ENCODE data around the gene KRTAP5-7. TPM values are rescaled to one million over a fixed set of nuclear protein-coding genes. Genes with fewer than 3 reads are reported as not detected.

The KRTAP5-7 gene
- total and polyA plus RNA-seq, 2 of the 13 experiments (the other 11 are each of a cell fraction or from before 2014, with no cell fraction given), result 0.54 TPM; not detected in 1

GRCh38 chr11:71525938-71526495, 1.1 kb upstream of the KRTAP5-7 start:
- Histone ChIP-seq H3K9ac (ENCODE audit: insufficient read depth, low read depth, low read length) (no peak overlapping the region), H2AFZ (ENCODE audit: low read length) (no peak overlapping the region), H3K79me2 (ENCODE audit: insufficient read depth, low read length) (no peaks in the 10 kb centered on the region), H3K4me2 (ENCODE audit: low read depth, low read length) (0 out of 2 replicates have a peak overlapping the region, but pooled peaks have one; percentile 28), H3K27ac (ENCODE audit: extremely low read length, insufficient read depth, low read length) (no peak overlapping the region), H3K36me3 (replicated peaks in 1 of 2; ENCODE audit: control insufficient read depth in 1 of 2, insufficient read depth in 2 of 2, low read length in 2 of 2) (no peaks in the 10 kb centered on the region), H4K20me1 (ENCODE audit: insufficient read depth, low read length) (no peaks in the 10 kb centered on the region), H3K9me3 (ENCODE audit: low read length) (no peaks in the 10 kb centered on the region), H3K27me3 (ENCODE audit: control insufficient read depth in 1 of 2, insufficient read depth in 2 of 2, low read length in 2 of 2) (no peaks in the 10 kb centered on the region), H3K4me1 (ENCODE audit: insufficient read depth, low read length) (peaks cover 52% of the 10 kb centered on the region), H3K4me3 (replicated peaks in 1 of 3; ENCODE audit: insufficient read depth in 1 of 3, low read depth in 2 of 3, low read length in 3 of 3) (0 out of 6 replicates have a peak overlapping the region, but pooled peaks of 1 of the 3 experiments have one; percentile 7)
- intact Hi-C loops (cut with micrococcal nuclease; ENCODE audit: unreplicated experiment) (no loop called here), in situ Hi-C loops (cut with HindIII; ENCODE audit: extremely low pct_ligation_motif_present, low pct_unique_long_range_greater_than_20kb) (no loop called here)
- BruUV-seq (replicated peaks), result no TSS peak
- ATAC-seq, result peak; percentile 41
- ChIA-PET POLR2A (interaction anchor here (0.8 to 2.7 kb wide), 2 partner anchors 8 to 38 kb away, joined by 4 to 6 read pairs; no protein-coding TSS in a partner anchor), CTCF (ENCODE audit: low intra/inter-chr PET ratio, low total read pairs) (no interaction called here)
- FAIRE-seq, result no peak
- peak; percentile 75 for DNase-seq (ENCODE audit: low spot score)
- 65% methylated on average over 2 of the region's 2 CpGs for WGBS (ENCODE audit: low lambda C conversion rate)
- TF ChIP-seq SRSF4 (IDR thresholded peaks at IDR 0.05; ENCODE audit: low read depth, low read length, poor library complexity, severe bottlenecking), result no peak
- TF ChIP-seq ARHGAP35 (CRISPR knock-in tag; IDR thresholded peaks at IDR 0.05; ENCODE audit: borderline replicate concordance), result no peak
- no peak for TF ChIP-seq FOXM1 (CRISPR knock-in tag; IDR thresholded peaks at IDR 0.05)
- no peak for TF ChIP-seq ZNF790 (CRISPR knock-in tag; IDR thresholded peaks at IDR 0.05; ENCODE audit: borderline replicate concordance)
- TF ChIP-seq SIN3A (IDR thresholded peaks at IDR 0.05; ENCODE audit: borderline replicate concordance, low read depth, low read length), result no peak
- peak; percentile 72 for TF ChIP-seq HNF4G (IDR thresholded peaks at IDR 0.05; ENCODE audit: borderline replicate concordance, low read depth, low read length)
- no peak; the same call in 1 of the 2 replicates for TF ChIP-seq HNF4G (CRISPR knock-in tag; IDR thresholded peaks at IDR 0.05; ENCODE audit: borderline replicate concordance, low read depth)
- no peak for TF ChIP-seq ZNF251 (CRISPR knock-in tag; IDR thresholded peaks at IDR 0.05)
- no peak for TF ChIP-seq SNAPC4 (CRISPR knock-in tag; IDR thresholded peaks at IDR 0.05)
- TF ChIP-seq PHF8 (CRISPR knock-in tag; IDR thresholded peaks at IDR 0.05), result no peak
- no peak for TF ChIP-seq ZNF101 (CRISPR knock-in tag; IDR thresholded peaks at IDR 0.05; ENCODE audit: borderline replicate concordance, low read depth)
- TF ChIP-seq ZNF766 (CRISPR knock-in tag; IDR thresholded peaks at IDR 0.05; ENCODE audit: borderline replicate concordance), result no peak
- TF ChIP-seq ZBTB3 (CRISPR knock-in tag; IDR thresholded peaks at IDR 0.05; ENCODE audit: borderline replicate concordance, low read depth), result no peak
- no peak for TF ChIP-seq ZNF263 (CRISPR knock-in tag; IDR thresholded peaks at IDR 0.05)
- TF ChIP-seq PRMT3 (CRISPR knock-in tag; IDR thresholded peaks at IDR 0.05; ENCODE audit: borderline replicate concordance, low read depth), result no peak
- no peak for TF ChIP-seq ZBTB8A (CRISPR knock-in tag; IDR thresholded peaks at IDR 0.05; ENCODE audit: borderline replicate concordance, low read depth)
- TF ChIP-seq TAF15 (IDR thresholded peaks at IDR 0.05; ENCODE audit: low read depth, low read length, poor library complexity, severe bottlenecking), result no peak
- no peak for TF ChIP-seq ATAD3A (CRISPR knock-in tag; IDR thresholded peaks at IDR 0.05)
